ENCODE results near the gene AHNAK.

GRCh38 chr11:62443390-62444235 is 103.0 kb downstream of the AHNAK start:
- TF ChIP-seq CTCF (conservative IDR thresholded peaks at IDR 0.05 in 1 of 2, IDR thresholded peaks at IDR 0.05 in 1 of 2; ENCODE audit: low read depth in 1 of 2, low read length in 2 of 2) = no peak
- no peak for TF ChIP-seq EZH2 (IDR thresholded peaks at IDR 0.05; ENCODE audit: low read length, missing control alignments)

All from fibroblast of lung (primary cell).